Eye (tissue), 1 donor: Measurements from ENCODE around the gene LMAN1L.

Source experiments
- DNase-seq: peaks from one replicate; pipeline ENCODE4 v3.0.0-alpha.2; 2015

LMAN1L gene

GRCh38 chr15:74863239-74864056 lies 50.8 kb downstream of the LMAN1L start:
- DNase-seq = no peak

- DNase-seq = no peak
These were observed 51.7 kb downstream of the LMAN1L start for GRCh38 chr15:74864296-74864695.

- no peak for DNase-seq
These were observed 52.7 kb downstream of the LMAN1L start for GRCh38 chr15:74865316-74865715.

- no peak for DNase-seq
These were observed 53.5 kb downstream of the LMAN1L start for GRCh38 chr15:74866090-74866489.

GRCh38 chr15:74867466-74868038 lies 54.9 kb downstream of the LMAN1L start:
- DNase-seq = no peak

- DNase-seq = no peak
These were observed 55.4 kb downstream of the LMAN1L start for GRCh38 chr15:74868059-74868458.

- DNase-seq = no peak
These were observed 56.7 kb downstream of the LMAN1L start for GRCh38 chr15:74869372-74869725.

- no peak for DNase-seq
These were observed 57.2 kb downstream of the LMAN1L start for GRCh38 chr15:74869726-74870407.

- DNase-seq = peak; percentile 35
These were observed 58.0 kb downstream of the LMAN1L start for GRCh38 chr15:74870436-74871215.

GRCh38 chr15:74872702-74873035 lies 60.0 kb downstream of the LMAN1L start:
- DNase-seq = no peak

GRCh38 chr15:74873036-74873755 lies 60.6 kb downstream of the LMAN1L start, which contains the start of gene SCAMP2:
TSS of gene SCAMP2 (minus strand) at chr15:74873365. CDS start at chr15:74873255, 110 bp downstream.
- peak; percentile 98 for DNase-seq

GRCh38 chr15:74873756-74874424 lies 61.3 kb downstream of the LMAN1L start:
- DNase-seq = no peak
